Measurements from ENCODE around the gene KCNAB3. TPM values are rescaled to one million over a fixed set of nuclear protein-coding genes. Genes with fewer than 3 reads are reported as not detected.

The KCNAB3 gene
- total and polyA plus RNA-seq, 2 donors from 2014 or later: 0.71 to 3.9 TPM

DNA sequence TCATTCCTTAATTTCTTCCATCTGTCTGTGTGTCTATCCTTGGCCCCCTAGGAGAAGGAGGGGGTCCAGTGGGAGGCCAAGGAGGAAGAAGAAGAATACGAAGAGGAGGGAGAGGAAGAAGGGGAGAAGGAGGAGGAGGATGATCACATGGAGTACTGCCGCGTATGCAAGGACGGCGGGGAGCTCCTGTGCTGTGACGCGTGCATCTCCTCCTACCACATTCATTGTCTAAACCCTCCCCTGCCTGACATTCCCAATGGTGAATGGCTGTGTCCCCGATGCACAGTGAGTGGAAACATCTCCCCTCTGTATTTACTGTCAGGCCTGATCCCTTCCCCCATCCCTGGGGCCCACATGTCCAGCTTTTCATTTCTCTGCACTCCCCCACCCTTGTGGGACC, 34.8 kb downstream of the KCNAB3 start:
- no peak for FAIRE-seq
- no peak overlapping the region for H3K4me3 ChIP-seq (ENCODE audit: low read length in 3 of 3)
- H3K9me3 ChIP-seq (ENCODE audit: control insufficient read depth in 2 of 3, insufficient read depth in 1 of 3, low read length in 3 of 3): no peaks in the 10 kb centered on the region
- peak in 1 of 5 donors; percentile 19 for DNase-seq
- H3K27me3 ChIP-seq (ENCODE audit: control insufficient read depth, insufficient read depth, low read length): no peaks in the 10 kb centered on the region
- intact Hi-C loops (cut with DNase I): no loop called here
- no peak overlapping the region for H3K27ac ChIP-seq (ENCODE audit: low read depth in 2 of 2, low read length in 2 of 2)
- TF ChIP-seq, protein P1, sequence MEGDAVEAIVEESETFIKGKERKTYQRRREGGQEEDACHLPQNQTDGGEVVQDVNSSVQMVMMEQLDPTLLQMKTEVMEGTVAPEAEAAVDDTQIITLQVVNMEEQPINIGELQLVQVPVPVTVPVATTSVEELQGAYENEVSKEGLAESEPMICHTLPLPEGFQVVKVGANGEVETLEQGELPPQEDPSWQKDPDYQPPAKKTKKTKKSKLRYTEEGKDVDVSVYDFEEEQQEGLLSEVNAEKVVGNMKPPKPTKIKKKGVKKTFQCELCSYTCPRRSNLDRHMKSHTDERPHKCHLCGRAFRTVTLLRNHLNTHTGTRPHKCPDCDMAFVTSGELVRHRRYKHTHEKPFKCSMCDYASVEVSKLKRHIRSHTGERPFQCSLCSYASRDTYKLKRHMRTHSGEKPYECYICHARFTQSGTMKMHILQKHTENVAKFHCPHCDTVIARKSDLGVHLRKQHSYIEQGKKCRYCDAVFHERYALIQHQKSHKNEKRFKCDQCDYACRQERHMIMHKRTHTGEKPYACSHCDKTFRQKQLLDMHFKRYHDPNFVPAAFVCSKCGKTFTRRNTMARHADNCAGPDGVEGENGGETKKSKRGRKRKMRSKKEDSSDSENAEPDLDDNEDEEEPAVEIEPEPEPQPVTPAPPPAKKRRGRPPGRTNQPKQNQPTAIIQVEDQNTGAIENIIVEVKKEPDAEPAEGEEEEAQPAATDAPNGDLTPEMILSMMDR (IDR thresholded peaks at IDR 0.05; ENCODE audit: borderline replicate concordance, extremely low read depth, insufficient read depth): no peak
- no peak overlapping the region for H3K9ac ChIP-seq (ENCODE audit: low read length in 3 of 3)
- peaks cover 33 to 63% (median 36%) of the 10 kb centered on the region in 3 donors for H3K36me3 ChIP-seq (ENCODE audit: control insufficient read depth in 2 of 3, insufficient read depth in 3 of 3, low read length in 3 of 3)
- peaks cover under 1 to 1% (median under 1%) of the 10 kb centered on the region in 3 donors for H3K4me1 ChIP-seq (ENCODE audit: control insufficient read depth in 2 of 3, insufficient read depth in 2 of 3, low read depth in 1 of 3, low read length in 3 of 3)

DNA sequence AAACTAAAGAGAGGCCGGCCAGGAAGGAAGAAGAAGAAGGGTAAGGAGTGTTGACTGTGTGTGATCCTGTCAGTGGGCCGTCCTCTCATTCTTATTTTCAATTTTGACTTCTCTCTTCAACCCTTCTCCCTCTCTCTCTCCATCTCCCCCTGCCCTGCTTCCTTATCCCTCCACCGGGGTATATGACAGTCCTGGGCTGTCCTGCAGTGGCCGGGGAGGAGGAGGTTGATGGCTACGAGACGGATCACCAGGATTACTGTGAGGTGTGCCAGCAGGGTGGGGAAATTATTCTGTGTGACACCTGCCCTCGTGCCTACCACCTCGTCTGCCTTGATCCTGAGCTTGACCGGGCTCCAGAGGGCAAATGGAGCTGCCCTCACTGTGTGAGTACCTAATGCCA, 35.4 kb downstream of the KCNAB3 start:
- TF ChIP-seq, protein P1 (IDR thresholded peaks at IDR 0.05; ENCODE audit: borderline replicate concordance, extremely low read depth, insufficient read depth): no peak
- H3K4me3 ChIP-seq (ENCODE audit: low read length in 3 of 3): no peak overlapping the region
- H3K9me3 ChIP-seq (ENCODE audit: control insufficient read depth in 2 of 3, insufficient read depth in 1 of 3, low read length in 3 of 3): no peaks in the 10 kb centered on the region
- intact Hi-C loops (cut with DNase I): no loop called here
- H3K27me3 ChIP-seq (ENCODE audit: control insufficient read depth, insufficient read depth, low read length): no peaks in the 10 kb centered on the region
- no peak overlapping the region for H3K9ac ChIP-seq (ENCODE audit: low read length in 3 of 3)
- H3K27ac ChIP-seq (ENCODE audit: low read depth in 2 of 2, low read length in 2 of 2): no peak overlapping the region
- DNase-seq: peak in 1 of 5 donors; percentile 16
- peaks cover 30 to 57% (median 34%) of the 10 kb centered on the region in 3 donors for H3K36me3 ChIP-seq (ENCODE audit: control insufficient read depth in 2 of 3, insufficient read depth in 3 of 3, low read length in 3 of 3)
- no peak for FAIRE-seq
- H3K4me1 ChIP-seq (ENCODE audit: control insufficient read depth in 2 of 3, insufficient read depth in 2 of 3, low read depth in 1 of 3, low read length in 3 of 3): peaks cover 7% of the 10 kb centered on the region in 3 donors

GRCh38 chr17:7893187-7893880, 36.3 kb downstream of the KCNAB3 start:
- FAIRE-seq: no peak
- Histone ChIP-seq H3K36me3 (ENCODE audit: control insufficient read depth in 2 of 3, insufficient read depth in 3 of 3, low read length in 3 of 3) (peaks cover 25 to 48% (median 28%) of the 10 kb centered on the region in 3 donors), H3K4me1 (ENCODE audit: control insufficient read depth in 2 of 3, insufficient read depth in 2 of 3, low read depth in 1 of 3, low read length in 3 of 3) (peaks cover 10 to 16% (median 16%) of the 10 kb centered on the region in 3 donors), H3K4me3 (ENCODE audit: low read length in 3 of 3) (no peak overlapping the region), H3K27ac (ENCODE audit: low read depth in 2 of 2, low read length in 2 of 2) (no peak overlapping the region), H3K9me3 (ENCODE audit: control insufficient read depth in 2 of 3, insufficient read depth in 1 of 3, low read length in 3 of 3) (no peaks in the 10 kb centered on the region), H3K27me3 (ENCODE audit: control insufficient read depth, insufficient read depth, low read length) (no peaks in the 10 kb centered on the region), H3K9ac (ENCODE audit: low read length in 3 of 3) (no peak overlapping the region)
- intact Hi-C loops (cut with DNase I): no loop called here
- TF ChIP-seq, protein P1 (IDR thresholded peaks at IDR 0.05; ENCODE audit: borderline replicate concordance, extremely low read depth, insufficient read depth): no peak
- DNase-seq: no peak
